Inflammatory macrophage treated with lipopolysaccharide for 4 hours (primary cell): ENCODE results near the gene SP110.
"Not testable (repeated sequence)": the region's sequence is repeated elsewhere in the genome, so short reads cannot be mapped to it uniquely, and the experiment has no call there.

Experiments used
- DNase-seq: peaks from one replicate; pipeline ENCODE4 v3.0.0-alpha.2; 2020

SP110 gene

GRCh38 chr2:230219419-230220331, at the start of gene SP110:
SP110 (minus strand) TSS chr2:230219984; CDS start chr2:230216927, 3,057 bp downstream.
- DNase-seq, result peak; percentile 95

GRCh38 chr2:230268606-230269243, 48.9 kb upstream of the SP110 start:
- DNase-seq, result peak; percentile 15

DNA sequence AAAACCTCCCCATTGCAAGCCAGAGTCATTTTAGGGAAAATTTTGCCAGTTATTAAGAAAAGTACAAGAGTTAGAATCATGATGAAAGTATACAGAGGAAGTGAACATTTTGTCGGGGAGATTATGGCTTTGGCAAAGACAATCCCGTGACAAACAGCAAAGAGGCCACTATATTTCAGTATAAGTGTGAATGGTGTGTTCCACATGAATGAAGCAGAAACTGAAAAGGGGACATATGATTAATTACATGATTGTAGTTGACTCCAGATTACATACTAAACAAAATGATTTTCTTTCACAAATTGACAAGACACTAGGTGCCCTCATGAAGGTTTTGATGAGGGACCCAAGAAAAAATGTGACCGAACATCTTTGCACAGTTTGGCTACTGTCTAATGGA, 47.8 kb upstream of the SP110 start:
- no peak for DNase-seq

DNA sequence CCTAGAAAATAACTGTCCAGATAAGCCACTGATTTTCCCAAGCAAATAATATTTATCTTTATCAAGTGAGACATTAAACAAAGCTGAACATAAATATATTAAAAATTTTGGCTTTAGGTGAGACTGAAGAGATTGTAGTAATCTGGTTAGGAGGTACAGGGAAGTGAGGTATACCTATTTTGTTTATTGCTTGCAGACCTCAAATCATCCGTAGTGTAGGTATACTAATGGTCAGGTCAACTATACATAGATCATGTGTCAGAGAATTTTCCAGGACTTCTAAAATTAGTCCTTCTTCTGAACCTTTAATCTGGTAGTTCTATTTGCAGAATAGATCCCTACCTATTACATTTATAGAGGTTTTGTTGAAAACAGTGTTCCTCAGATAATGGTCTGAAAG, 47.3 kb upstream of the SP110 start:
- DNase-seq, result no peak

- no peak for DNase-seq
Observed at GRCh38 chr2:230266638-230267037, 46.9 kb upstream of the SP110 start.

DNA sequence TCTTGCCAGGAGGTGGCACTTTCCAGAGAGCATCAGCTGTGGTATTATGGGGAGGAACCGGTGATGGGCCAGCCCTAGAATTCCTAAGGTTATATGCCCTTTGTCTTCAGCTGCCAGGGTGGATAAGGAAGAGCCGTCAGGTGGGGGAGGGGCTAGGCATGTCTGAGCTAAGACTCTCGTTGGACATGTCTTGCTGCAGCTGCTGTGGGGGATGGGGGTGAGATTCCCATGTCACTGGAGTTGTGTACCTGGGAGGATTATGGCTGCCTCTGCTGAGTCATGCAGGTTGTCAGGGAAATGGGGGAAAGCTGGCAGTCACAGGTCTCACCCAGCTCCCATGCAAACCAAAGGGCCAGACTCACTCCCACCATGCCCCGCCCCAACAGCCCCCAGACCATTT, 45.2 kb upstream of the SP110 start:
- not testable (repeated sequence) for DNase-seq

- DNase-seq, result no peak
Observed at GRCh38 chr2:230262246-230262645, 42.5 kb upstream of the SP110 start.

DNA sequence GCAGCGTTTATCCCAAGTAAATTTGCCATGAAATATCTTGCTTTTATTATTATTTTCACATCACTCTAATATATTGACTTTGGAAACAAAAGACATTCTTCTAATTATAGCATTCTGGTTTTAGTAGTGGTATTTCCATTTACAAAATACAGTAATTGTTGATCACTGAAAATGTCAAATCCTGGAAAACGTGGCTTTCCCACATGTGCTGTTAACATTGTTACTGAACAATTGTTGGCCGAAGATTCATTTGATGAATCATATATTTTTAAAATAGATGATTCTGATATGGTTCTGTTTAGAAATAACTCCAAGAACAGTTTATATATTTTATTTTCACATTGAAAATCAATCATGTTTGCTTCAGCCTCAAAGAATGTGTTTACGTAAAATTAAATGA, 38.7 kb upstream of the SP110 start:
- DNase-seq, result no peak

DNA sequence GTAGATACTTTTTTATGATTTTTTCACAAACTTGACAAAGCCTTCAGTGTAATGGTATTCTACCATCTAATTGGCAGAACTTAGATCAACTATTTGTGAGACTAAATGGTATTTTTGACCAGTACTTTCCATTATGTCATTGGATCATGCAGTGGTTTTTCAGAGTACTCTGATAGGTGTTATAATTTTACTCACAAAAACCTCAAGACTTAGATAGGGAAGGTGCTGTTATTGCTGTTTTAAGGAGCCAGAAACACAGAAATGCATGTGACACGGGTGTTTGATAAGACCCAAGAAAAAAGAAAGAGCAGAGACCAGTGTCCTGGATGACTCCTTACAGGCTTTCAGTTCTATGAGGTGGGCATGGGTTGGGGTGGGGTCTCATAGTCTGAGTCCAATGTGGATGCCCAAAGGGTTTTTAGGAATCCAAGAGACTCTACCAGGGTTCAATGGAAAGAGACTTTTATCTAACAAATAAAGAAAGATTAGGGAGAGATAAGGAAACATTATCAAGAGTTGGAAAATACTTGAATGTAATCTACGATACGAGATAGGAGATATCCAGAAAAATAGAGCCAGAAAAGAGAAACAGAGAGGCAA, 37.0 kb upstream of the SP110 start:
- no peak for DNase-seq

DNA sequence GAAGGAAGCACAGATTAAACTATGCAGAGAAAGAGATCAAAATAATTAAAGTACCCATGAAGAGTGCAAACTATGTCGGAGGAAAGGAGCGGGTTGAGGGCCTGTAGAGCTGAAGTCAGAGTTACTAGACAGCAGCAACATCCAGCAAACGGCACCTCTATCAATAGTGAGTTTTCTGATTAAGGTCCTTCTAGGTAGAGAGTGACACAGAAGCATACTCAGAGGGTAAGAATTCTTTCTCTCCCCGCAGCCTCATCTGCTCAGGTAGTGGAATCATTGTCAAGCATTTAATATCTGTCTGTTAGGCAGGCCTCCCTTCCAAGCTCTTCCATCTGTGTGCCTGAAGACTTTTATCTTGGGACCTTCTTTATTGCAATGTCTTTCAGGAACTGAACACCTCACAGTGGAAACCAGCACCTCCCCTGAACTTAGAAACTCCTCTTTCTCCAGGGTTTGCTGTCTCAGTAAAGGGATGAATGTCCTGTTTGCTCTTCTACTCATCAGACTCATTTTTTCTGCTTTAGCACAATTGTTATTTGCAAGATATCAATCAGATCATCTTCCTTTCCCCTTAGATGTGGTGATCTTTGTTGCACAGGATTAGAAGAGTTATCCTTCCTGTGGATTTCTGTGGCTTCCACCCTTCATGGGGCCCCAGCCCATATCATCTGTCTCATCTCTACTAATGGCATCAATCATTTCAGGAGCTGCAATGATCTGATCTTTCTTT, 34.5 kb upstream of the SP110 start:
- DNase-seq, result no peak

DNA sequence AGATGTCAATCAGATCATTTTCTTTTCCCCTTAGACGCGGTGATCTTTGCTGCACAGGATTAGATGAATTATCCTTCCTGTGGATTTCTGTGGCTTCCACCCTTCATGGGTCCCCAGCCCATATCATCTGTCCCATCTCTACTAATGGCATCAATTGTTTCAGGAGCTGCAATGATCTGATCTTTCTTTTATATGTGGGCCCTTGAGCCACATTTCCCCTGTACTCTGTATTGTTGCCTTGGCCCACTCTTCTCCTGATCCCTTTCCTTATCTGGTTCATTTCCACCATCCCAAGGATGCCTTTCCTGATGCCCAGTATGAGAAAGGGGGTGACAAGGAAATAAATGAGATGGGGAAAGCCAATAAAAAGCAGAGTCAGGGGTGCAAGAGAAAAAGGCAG, 30.4 kb upstream of the SP110 start:
- no peak for DNase-seq

GRCh38 chr2:230246206-230246605, 26.4 kb upstream of the SP110 start:
- DNase-seq, result peak; percentile 39

DNA sequence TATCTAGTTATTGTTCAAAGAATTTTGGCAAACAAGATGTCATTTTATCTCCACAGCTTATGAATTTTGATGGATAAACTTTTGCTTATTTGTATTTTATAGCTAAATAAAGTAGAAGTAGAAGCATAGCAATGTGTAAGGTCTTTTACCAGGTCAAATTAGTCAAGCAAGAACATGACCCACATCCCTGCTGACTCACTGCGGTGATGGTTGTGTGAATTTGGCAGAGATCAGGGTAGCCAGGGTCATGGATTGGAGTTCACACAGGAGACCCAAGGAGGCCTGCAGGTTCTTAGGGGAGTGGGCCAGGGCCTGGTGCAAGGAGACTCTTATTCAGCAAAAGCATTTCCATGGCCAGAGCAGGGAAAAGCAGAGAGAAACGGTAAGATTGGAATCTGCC, 24.4 kb upstream of the SP110 start:
- no peak for DNase-seq

- DNase-seq, result no peak
Observed at GRCh38 chr2:230234845-230235244, 15.1 kb upstream of the SP110 start.

- no peak for DNase-seq
Observed at GRCh38 chr2:230234122-230234722, 14.4 kb upstream of the SP110 start.

DNA sequence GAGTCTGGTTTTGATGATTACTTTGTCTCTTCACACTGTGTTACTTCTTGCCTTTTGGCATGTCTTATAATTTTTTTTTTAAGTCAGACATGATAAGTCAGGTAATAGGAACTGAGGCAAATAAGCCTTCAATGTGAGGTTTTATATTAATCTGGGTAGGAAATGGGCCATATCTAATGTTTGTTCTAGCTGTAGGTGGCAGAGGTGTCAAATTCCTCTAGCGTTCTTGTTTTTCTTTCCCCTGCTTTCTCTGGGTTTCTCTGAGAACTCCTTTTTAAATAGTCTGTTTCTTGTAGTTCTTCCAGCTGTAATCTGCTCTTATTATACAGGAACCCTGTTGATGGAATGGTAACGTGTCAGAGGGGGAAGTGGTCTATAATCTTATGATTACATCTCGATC, 11.5 kb upstream of the SP110 start:
- DNase-seq, result no peak

GRCh38 chr2:230230496-230231200, 10.9 kb upstream of the SP110 start:
- DNase-seq, result no peak

- DNase-seq, result peak; percentile 69
Observed at GRCh38 chr2:230230087-230230486, 10.3 kb upstream of the SP110 start.

DNA sequence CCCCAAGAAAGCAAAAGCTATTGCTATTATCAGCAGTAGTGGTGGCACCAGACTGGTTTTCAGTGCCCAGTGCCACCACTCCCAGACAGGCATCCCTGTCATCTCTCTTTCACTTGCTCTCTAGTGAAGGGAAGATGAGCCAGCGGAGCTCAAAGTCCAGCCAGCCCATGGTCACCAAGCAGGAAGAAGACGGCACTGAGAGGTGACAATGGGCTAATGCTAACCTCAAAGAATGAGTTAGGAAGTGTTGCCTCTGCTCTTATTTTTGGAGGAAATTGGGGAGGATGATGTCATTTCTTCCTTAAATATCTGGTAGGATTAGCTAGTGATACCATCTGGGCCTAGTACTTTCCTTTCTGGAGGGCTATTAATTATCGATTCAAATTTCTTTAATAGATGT, 7.4 kb upstream of the SP110 start:
- peak; percentile 37 for DNase-seq

DNA sequence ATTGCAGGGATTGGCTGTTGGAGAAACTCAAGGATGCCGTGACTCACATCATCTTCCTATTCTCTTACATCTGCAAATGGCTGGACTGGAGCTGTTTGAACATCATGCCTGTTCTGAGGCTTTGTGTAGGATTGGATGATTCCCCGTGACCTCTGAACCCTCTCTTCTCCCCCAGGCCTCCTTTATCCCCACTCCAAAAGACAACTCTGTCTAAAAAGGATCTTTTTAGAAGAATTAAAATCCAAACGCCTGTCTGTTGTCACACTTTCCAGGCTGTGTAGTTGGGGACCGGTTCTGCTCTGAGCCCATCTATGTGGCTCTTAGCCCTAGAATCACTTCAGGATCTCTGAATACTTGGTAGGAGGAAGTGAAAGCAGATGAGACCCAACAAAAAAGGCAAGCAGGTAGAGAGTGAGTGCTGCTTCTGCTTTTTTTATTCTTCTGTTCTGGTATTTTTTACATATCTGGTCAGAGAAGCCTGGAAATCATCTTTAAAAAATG, 6.3 kb upstream of the SP110 start:
- DNase-seq, result peak; percentile 29

DNA sequence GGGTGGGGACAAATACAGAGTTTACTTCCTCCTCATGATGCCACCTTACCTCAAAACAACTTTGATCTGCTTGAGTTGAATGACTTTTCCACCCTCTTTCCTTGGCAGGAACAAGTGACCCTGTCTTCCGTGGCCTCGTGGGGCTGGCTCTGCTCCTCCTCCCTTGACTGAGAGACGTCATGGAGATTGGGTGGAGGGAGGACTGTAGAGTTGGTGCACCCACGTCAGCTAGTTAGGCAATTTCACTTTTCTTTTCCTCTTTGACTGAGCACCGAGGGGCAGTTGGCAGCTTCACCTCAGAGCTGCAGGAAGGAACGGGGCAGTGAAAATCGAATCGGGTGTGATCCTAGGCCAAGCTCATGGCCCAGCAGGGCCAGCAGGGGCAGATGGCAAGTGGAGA, 5.7 kb upstream of the SP110 start, which contains the start of gene SP140:
Gene SP140 (plus strand): TSS at position 251 of the 400 bp plus-strand sequence. CDS start 109 bp downstream, at position 360.
- peak; percentile 97 for DNase-seq

- DNase-seq, result peak; percentile 81
Observed at GRCh38 chr2:230224458-230224857, 4.7 kb upstream of the SP110 start.
